NB4 (cell line): ENCODE measurements around the gene KRT77.

Experiments
- MYC ChIP-seq: IDR thresholded peaks from 2 replicates; pipeline ENCODE4 v1.6.1; 2011; ENCODE audit warnings: low read depth, low read length
- TF ChIP-seq, protein P1 (sequence below): IDR thresholded peaks from one replicate; pipeline ENCODE4 v1.5.1; 2012; ENCODE audit warnings: low read depth, low read length

DNA sequence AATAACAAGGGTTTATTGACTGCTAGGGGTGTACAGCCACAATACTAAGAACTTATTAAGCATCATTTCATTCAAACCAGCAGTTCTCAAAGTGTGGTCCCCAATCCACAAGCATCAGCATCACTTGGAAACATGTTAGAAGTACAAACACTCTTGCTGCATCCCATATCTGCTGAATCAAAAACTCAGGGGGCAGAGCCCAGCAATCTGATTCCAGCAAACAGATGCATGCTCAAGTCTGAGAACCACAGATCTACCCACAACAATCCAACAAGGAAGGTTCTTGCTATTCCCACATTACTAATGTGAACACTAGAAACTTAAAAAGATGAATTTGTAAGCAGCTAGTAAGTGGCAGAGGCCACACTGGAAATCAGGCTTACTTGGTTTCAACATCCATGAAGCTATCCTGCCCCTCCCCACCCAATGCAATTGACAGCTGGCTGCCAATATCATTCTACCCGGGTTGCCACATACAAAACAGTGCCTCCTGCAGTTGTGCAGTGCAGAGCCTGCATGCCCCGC lies 6.2 kb downstream of the KRT77 start:
- TF ChIP-seq, protein P1, sequence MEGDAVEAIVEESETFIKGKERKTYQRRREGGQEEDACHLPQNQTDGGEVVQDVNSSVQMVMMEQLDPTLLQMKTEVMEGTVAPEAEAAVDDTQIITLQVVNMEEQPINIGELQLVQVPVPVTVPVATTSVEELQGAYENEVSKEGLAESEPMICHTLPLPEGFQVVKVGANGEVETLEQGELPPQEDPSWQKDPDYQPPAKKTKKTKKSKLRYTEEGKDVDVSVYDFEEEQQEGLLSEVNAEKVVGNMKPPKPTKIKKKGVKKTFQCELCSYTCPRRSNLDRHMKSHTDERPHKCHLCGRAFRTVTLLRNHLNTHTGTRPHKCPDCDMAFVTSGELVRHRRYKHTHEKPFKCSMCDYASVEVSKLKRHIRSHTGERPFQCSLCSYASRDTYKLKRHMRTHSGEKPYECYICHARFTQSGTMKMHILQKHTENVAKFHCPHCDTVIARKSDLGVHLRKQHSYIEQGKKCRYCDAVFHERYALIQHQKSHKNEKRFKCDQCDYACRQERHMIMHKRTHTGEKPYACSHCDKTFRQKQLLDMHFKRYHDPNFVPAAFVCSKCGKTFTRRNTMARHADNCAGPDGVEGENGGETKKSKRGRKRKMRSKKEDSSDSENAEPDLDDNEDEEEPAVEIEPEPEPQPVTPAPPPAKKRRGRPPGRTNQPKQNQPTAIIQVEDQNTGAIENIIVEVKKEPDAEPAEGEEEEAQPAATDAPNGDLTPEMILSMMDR, result no peak
- no peak for TF ChIP-seq MYC
